ENCODE results near the gene FHAD1.

- TF ChIP-seq POLR2A (IDR thresholded peaks at IDR 0.05) (no peak), CTCF (IDR thresholded peaks at IDR 0.05 in 4 of 5, conservative IDR thresholded peaks at IDR 0.05 in 1 of 5) (no peak)
These were observed 165.8 kb downstream of the FHAD1 start for GRCh38 chr1:15412843-15413242.
